ENCODE results near the gene GRIA4. TPM values are rescaled to one million over a fixed set of nuclear protein-coding genes. Genes with fewer than 3 reads are reported as not detected.

The GRIA4 gene
- total RNA-seq, 1 experiment from 2014 or later: not detected

GRCh38 chr11:105856954-105857353 lies 247.1 kb downstream of the GRIA4 start:
- TF ChIP-seq EZH2 (IDR thresholded peaks at IDR 0.05; ENCODE audit: borderline replicate concordance, low read depth, low read length, poor library complexity, severe bottlenecking): no peak
- TF ChIP-seq CTCF (conservative IDR thresholded peaks at IDR 0.05; ENCODE audit: low read depth, low read length): no peak
- Histone ChIP-seq H3K4me3 (ENCODE audit: low read depth, low read length, poor library complexity, severe bottlenecking) (no peak overlapping the region), H3K27me3 (replicated peaks; ENCODE audit: insufficient read depth, low read depth, low read length, poor library complexity) (no peaks in the 10 kb centered on the region), H3K4me1 (ENCODE audit: insufficient read depth, low read length, poor library complexity, severe bottlenecking) (no peaks in the 10 kb centered on the region), H3K9me3 (ENCODE audit: low read depth, low read length, poor library complexity, severe bottlenecking) (no peaks in the 10 kb centered on the region), H3K27ac (ENCODE audit: low read depth, low read length, poor library complexity, severe bottlenecking) (no peak overlapping the region), H3K36me3 (ENCODE audit: insufficient read depth, low read length, poor library complexity, severe bottlenecking) (no peaks in the 10 kb centered on the region)
- BruUV-seq (replicated peaks): no TSS peak
- ChIA-PET POLR2A (ENCODE audit: low non-redundant PET) (no interaction called here), CTCF (no interaction called here)
- DNase-seq (ENCODE audit: low spot score): no peak
- intact Hi-C loops (cut with micrococcal nuclease; ENCODE audit: unreplicated experiment): no loop called here

GRCh38 chr11:105857728-105858127 lies 247.9 kb downstream of the GRIA4 start:
- BruUV-seq (replicated peaks): no TSS peak
- no peak for TF ChIP-seq EZH2 (IDR thresholded peaks at IDR 0.05; ENCODE audit: borderline replicate concordance, low read depth, low read length, poor library complexity, severe bottlenecking)
- no peak for TF ChIP-seq CTCF (conservative IDR thresholded peaks at IDR 0.05; ENCODE audit: low read depth, low read length)
- POLR2A ChIA-PET (ENCODE audit: low non-redundant PET): no interaction called here
- Histone ChIP-seq H3K27me3 (replicated peaks; ENCODE audit: insufficient read depth, low read depth, low read length, poor library complexity) (no peaks in the 10 kb centered on the region), H3K27ac (ENCODE audit: low read depth, low read length, poor library complexity, severe bottlenecking) (no peak overlapping the region), H3K4me1 (ENCODE audit: insufficient read depth, low read length, poor library complexity, severe bottlenecking) (no peaks in the 10 kb centered on the region), H3K9me3 (ENCODE audit: low read depth, low read length, poor library complexity, severe bottlenecking) (no peaks in the 10 kb centered on the region), H3K36me3 (ENCODE audit: insufficient read depth, low read length, poor library complexity, severe bottlenecking) (no peaks in the 10 kb centered on the region), H3K4me3 (ENCODE audit: low read depth, low read length, poor library complexity, severe bottlenecking) (no peak overlapping the region)
- intact Hi-C loops (cut with micrococcal nuclease; ENCODE audit: unreplicated experiment): no loop called here
- DNase-seq (ENCODE audit: low spot score): no peak
- CTCF ChIA-PET: no interaction called here

- POLR2A ChIA-PET (ENCODE audit: low non-redundant PET): no interaction called here
- intact Hi-C loops (cut with micrococcal nuclease; ENCODE audit: unreplicated experiment): no loop called here
- Histone ChIP-seq H3K4me1 (ENCODE audit: insufficient read depth, low read length, poor library complexity, severe bottlenecking) (no peaks in the 10 kb centered on the region), H3K27me3 (replicated peaks; ENCODE audit: insufficient read depth, low read depth, low read length, poor library complexity) (peaks cover 5% of the 10 kb centered on the region), H3K4me3 (ENCODE audit: low read depth, low read length, poor library complexity, severe bottlenecking) (no peak overlapping the region), H3K27ac (ENCODE audit: low read depth, low read length, poor library complexity, severe bottlenecking) (no peak overlapping the region), H3K36me3 (ENCODE audit: insufficient read depth, low read length, poor library complexity, severe bottlenecking) (no peaks in the 10 kb centered on the region), H3K9me3 (ENCODE audit: low read depth, low read length, poor library complexity, severe bottlenecking) (no peaks in the 10 kb centered on the region)
- CTCF ChIA-PET: no interaction called here
- BruUV-seq (replicated peaks): no TSS peak
- no peak for TF ChIP-seq EZH2 (IDR thresholded peaks at IDR 0.05; ENCODE audit: borderline replicate concordance, low read depth, low read length, poor library complexity, severe bottlenecking)
- no peak for TF ChIP-seq CTCF (conservative IDR thresholded peaks at IDR 0.05; ENCODE audit: low read depth, low read length)
- DNase-seq (ENCODE audit: low spot score): no peak
Observed at GRCh38 chr11:105858841-105859240, 249.0 kb downstream of the GRIA4 start.

All from A673 (cell line).